HEK293 (cell line): ENCODE measurements around the gene PPP1R3G.

Experiments used
- CTCF ChIA-PET: fragments of 350-600 bp; formaldehyde crosslinking; extraction: SDS; loops from one replicate; lab custom pipeline; 2021; ENCODE audit warnings: antibody characterized with exemption; lab: Yijun Ruan, JAX
- POLR2A ChIA-PET: fragments of 300-600 bp; formaldehyde crosslinking; extraction: SDS; loops from one replicate; lab custom pipeline; 2020; ENCODE audit warnings: antibody characterized with exemption, inconsistent platforms; lab: Yijun Ruan, JAX
- H3K27ac ChIP-seq: fragments of 200-500 bp; sonication (Bioruptor generic); 2 replicates; pipeline ENCODE4 v1.5.1; 2014; ENCODE audit warnings: low read depth, low read length, control low read depth, inconsistent platforms; ENCODE audit errors: extremely low read depth
- H3K36me3 ChIP-seq, 2 experiments: fragments of 200-500 bp in 1 of 2; sonication (Bioruptor generic) in 1 of 2; 1 replicate in 1 of 2; 2 replicates in 1 of 2; pipeline ENCODE4 v1.5.1; 2014 to 2017; ENCODE audit warnings: inconsistent platforms in 2 of 2, low read length in 2 of 2; ENCODE audit not compliant: control insufficient read depth in 2 of 2, insufficient read depth in 1 of 2
- H3K4me1 ChIP-seq: fragments of 200-500 bp; sonication (Bioruptor generic); 2 replicates; pipeline ENCODE4 v1.5.1; 2014; ENCODE audit warnings: mild to moderate bottlenecking, low read length, inconsistent platforms; ENCODE audit not compliant: control insufficient read depth, insufficient read depth
- H3K4me3 ChIP-seq: 2 replicates; pipeline ENCODE4 v1.5.1; 2011; ENCODE audit warnings: low read depth, mild to moderate bottlenecking, control low read depth, low read length, moderate library complexity
- H3K9me3 ChIP-seq: fragments of 200-500 bp; sonication (Bioruptor generic); 2 replicates; pipeline ENCODE4 v1.5.1; 2014; ENCODE audit warnings: low read depth, low read length, inconsistent platforms; ENCODE audit not compliant: control insufficient read depth, insufficient read depth
- EGR2 ChIP-seq: fragments of 450-650 bp; formaldehyde crosslinking; IDR thresholded peaks from 2 replicates; pipeline ENCODE4 v1.5.1; 2016; ENCODE audit warnings: low read depth, missing biosample characterization, missing genetic modification characterization
- GFI1B ChIP-seq: fragments of 450-650 bp; formaldehyde crosslinking; IDR thresholded peaks from 2 replicates; pipeline ENCODE4 v1.5.1; 2016; ENCODE audit warnings: missing biosample characterization, missing genetic modification characterization
- GLIS1 ChIP-seq: fragments of 450-650 bp; formaldehyde crosslinking; IDR thresholded peaks from 2 replicates; pipeline ENCODE4 v1.5.1; 2016; ENCODE audit warnings: missing biosample characterization, missing genetic modification characterization
- HOXC10 ChIP-seq: sonication (generic); formaldehyde crosslinking; IDR thresholded peaks from 2 replicates; pipeline ENCODE4 v1.8.1; 2023; ENCODE audit warnings: mild to moderate bottlenecking, missing genetic modification reagents
- SP3 ChIP-seq: fragments of 450-650 bp; formaldehyde crosslinking; IDR thresholded peaks from 2 replicates; pipeline ENCODE4 v1.5.1; 2016; ENCODE audit warnings: missing biosample characterization, missing genetic modification characterization
- ZNF169 ChIP-seq: fragments of 450-650 bp; formaldehyde crosslinking; IDR thresholded peaks from 2 replicates; pipeline ENCODE4 v1.5.1; 2016; ENCODE audit warnings: missing biosample characterization, missing genetic modification characterization
- ZNF202 ChIP-seq: fragments of 450-650 bp; formaldehyde crosslinking; IDR thresholded peaks from 2 replicates; pipeline ENCODE4 v1.5.1; 2016; ENCODE audit warnings: missing biosample characterization, missing genetic modification characterization, borderline replicate concordance
- ZNF354C ChIP-seq: fragments of 450-650 bp; formaldehyde crosslinking; IDR thresholded peaks from 2 replicates; pipeline ENCODE4 v1.5.1; 2016; ENCODE audit warnings: missing biosample characterization, missing genetic modification characterization, low read depth, borderline replicate concordance
- ZNF37A ChIP-seq: fragments of 450-650 bp; IDR thresholded peaks from 2 replicates; pipeline ENCODE4 v1.5.1; 2018; ENCODE audit warnings: missing biosample characterization, missing genetic modification characterization
- ZNF530 ChIP-seq: fragments of 450-650 bp; formaldehyde crosslinking; IDR thresholded peaks from 2 replicates; pipeline ENCODE4 v1.5.1; 2016; ENCODE audit warnings: low read depth, missing biosample characterization, missing genetic modification characterization
- ZNF544 ChIP-seq: fragments of 450-650 bp; formaldehyde crosslinking; IDR thresholded peaks from 2 replicates; pipeline ENCODE4 v1.5.0; 2017; ENCODE audit warnings: missing biosample characterization, missing genetic modification characterization
- ZNF664 ChIP-seq: fragments of 450-650 bp; formaldehyde crosslinking; IDR thresholded peaks from 2 replicates; pipeline ENCODE4 v1.5.1; 2016; ENCODE audit warnings: missing biosample characterization, missing genetic modification characterization
- TF ChIP-seq, protein P1 (sequence below): fragments of 450-650 bp; formaldehyde crosslinking; IDR thresholded peaks from 2 replicates; pipeline ENCODE4 v1.5.1; 2016; ENCODE audit warnings: missing biosample characterization, missing genetic modification characterization
- TF ChIP-seq, protein P2 (sequence below): fragments of 450-650 bp; formaldehyde crosslinking; IDR thresholded peaks from 2 replicates; pipeline ENCODE4 v1.5.1; 2016; ENCODE audit warnings: missing biosample characterization, missing genetic modification characterization
- TF ChIP-seq, protein P3 (sequence below): fragments of 450-650 bp; formaldehyde crosslinking; conservative IDR thresholded peaks from 2 replicates; pipeline ENCODE4 v1.5.1; 2016; ENCODE audit warnings: low read depth, missing biosample characterization, missing genetic modification characterization
- TF ChIP-seq, protein P4 (sequence below): fragments of 450-650 bp; formaldehyde crosslinking; IDR thresholded peaks from 2 replicates; pipeline ENCODE4 v1.5.1; 2017; ENCODE audit warnings: missing biosample characterization, missing genetic modification characterization

The PPP1R3G gene

DNA sequence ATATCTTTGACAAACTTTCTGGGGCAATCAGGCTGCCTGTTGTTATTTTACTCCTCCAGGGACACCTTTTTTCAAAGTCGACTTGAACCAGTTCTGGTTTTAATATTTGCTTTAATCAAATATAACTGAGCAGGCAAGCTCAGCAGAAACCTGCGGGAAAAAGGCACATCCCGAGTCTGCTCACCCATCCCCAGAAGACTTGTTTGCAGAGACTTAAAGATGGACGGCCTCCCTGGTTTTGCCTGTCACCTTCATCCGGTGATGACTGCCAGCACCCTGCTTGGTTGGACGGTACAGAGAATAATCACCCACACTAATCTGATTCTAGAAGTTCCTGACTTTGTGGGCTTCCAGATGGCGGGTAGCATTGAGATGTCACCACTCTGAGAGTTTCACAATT is 36.8 kb downstream of the PPP1R3G start (continued):
- TF ChIP-seq, protein P1, sequence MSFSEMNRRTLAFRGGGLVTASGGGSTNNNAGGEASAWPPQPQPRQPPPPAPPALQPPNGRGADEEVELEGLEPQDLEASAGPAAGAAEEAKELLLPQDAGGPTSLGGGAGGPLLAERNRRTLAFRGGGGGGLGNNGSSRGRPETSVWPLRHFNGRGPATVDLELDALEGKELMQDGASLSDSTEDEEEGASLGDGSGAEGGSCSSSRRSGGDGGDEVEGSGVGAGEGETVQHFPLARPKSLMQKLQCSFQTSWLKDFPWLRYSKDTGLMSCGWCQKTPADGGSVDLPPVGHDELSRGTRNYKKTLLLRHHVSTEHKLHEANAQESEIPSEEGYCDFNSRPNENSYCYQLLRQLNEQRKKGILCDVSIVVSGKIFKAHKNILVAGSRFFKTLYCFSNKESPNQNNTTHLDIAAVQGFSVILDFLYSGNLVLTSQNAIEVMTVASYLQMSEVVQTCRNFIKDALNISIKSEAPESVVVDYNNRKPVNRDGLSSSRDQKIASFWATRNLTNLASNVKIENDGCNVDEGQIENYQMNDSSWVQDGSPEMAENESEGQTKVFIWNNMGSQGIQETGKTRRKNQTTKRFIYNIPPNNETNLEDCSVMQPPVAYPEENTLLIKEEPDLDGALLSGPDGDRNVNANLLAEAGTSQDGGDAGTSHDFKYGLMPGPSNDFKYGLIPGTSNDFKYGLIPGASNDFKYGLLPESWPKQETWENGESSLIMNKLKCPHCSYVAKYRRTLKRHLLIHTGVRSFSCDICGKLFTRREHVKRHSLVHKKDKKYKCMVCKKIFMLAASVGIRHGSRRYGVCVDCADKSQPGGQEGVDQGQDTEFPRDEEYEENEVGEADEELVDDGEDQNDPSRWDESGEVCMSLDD: no peak
- no peak for TF ChIP-seq ZNF354C (tag by site-specific recombination)

DNA sequence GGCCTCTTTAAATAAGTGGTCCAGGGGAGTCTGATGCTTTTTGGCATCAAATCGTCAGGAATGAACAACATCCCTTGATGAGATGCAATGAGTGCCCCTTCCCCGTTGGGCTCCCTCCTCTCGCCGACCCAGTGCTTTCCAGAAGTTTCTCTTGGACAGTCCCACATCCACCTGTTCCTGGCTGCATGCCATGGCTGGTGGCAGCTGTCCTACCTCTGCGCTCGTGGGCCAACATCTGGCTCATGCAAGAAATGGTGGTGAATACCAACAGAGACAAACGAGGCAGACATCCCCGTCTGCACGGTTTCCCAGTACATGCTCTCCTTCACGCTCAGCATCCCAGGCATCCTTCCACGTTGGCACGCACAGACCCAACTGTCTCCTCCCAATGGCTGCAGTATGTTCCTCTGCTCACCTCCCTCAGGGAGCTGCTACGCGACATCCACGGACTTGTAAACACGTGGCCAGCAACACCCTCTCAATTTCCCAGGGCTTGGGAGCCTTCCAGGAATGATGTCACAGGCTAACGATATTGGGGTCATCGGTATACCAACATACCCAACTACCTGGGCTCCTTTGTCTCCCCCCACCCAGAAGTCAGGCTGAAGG is 37.5 kb downstream of the PPP1R3G start:
- Histone ChIP-seq H3K4me1 (no peaks in the 10 kb centered on the region), H3K9me3 (no peaks in the 10 kb centered on the region)

DNA sequence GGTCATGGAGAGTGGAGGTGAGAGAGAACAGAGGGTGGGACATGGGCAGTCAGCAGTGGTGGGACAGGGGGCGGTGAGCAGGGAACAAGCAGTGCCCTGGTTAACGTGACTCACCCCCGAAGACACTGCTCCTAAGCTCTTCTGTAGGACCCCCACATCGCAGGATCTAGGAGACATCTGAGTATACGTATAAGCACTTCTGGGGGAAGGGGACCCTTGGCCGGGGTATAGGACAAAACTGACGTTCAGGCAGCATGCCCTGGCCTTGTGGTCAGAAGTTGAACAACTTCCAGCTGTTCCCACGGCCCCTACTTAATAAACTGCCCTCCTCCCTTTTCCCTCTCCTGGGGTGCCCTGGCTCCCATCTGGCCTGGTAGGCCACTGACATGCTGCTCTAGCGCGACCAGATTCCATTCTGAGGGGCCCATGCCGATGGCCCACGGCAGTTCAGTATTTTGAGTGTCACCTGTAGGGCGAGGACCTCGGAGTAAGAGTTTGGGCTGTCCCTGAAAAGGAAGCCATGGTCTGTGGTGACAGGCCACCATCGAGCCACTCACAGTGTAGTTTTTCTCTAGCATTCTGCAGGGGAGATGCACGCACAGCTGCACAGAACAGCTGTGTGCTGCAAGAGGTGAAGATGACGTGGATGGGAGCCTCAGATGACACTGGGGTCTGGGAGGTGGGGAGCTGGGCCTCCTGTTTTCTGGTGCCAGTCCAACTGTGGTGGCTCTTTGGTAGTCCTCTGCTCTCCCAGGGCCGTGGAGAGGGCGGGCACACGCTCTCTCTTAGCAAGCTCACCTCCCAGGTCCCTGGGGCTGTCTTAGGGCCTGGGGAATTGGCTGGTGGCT is 38.4 kb downstream of the PPP1R3G start:
- Histone ChIP-seq H3K4me3 (no peak overlapping the region), H3K27ac (no peak overlapping the region), H3K36me3 (no peaks in the 10 kb centered on the region), H3K9me3 (no peaks in the 10 kb centered on the region), H3K4me1 (no peaks in the 10 kb centered on the region)
- CTCF ChIA-PET: interaction anchor here (0.6 kb wide), 1 partner anchor 858 kb away, joined by 3 read pairs; no protein-coding TSS in a partner anchor
- TF ChIP-seq EGR2 (tag by site-specific recombination): no peak
- no peak for TF ChIP-seq ZNF544 (tag by site-specific recombination)
- TF ChIP-seq SP3 (tag by site-specific recombination): no peak
- TF ChIP-seq HOXC10 (CRISPR knock-in tag): no peak
- TF ChIP-seq, protein P2, sequence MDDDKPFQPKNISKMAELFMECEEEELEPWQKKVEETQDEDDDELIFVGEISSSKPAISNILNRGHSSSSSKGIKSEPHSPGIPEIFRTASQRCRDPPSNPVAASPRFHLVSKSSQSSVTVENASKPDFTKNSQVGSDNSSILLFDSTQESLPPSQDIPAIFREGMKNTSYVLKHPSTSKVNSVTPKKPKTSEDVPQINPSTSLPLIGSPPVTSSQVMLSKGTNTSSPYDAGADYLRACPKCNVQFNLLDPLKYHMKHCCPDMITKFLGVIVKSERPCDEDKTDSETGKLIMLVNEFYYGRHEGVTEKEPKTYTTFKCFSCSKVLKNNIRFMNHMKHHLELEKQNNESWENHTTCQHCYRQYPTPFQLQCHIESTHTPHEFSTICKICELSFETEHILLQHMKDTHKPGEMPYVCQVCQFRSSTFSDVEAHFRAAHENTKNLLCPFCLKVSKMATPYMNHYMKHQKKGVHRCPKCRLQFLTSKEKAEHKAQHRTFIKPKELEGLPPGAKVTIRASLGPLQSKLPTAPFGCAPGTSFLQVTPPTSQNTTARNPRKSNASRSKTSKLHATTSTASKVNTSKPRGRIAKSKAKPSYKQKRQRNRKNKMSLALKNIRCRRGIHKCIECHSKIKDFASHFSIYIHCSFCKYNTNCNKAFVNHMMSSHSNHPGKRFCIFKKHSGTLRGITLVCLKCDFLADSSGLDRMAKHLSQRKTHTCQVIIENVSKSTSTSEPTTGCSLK (tag by site-specific recombination): no peak
- no peak for TF ChIP-seq GFI1B (tag by site-specific recombination)
- TF ChIP-seq ZNF37A: no peak
- POLR2A ChIA-PET: interaction anchor here (0.6 kb wide), 1 partner anchor 9 kb away, joined by 3 read pairs; no protein-coding TSS in a partner anchor

More for the DNA sequence above, 37.5 kb downstream of the PPP1R3G start:
- no peak for TF ChIP-seq GLIS1 (tag by site-specific recombination)
- TF ChIP-seq, protein P3, sequence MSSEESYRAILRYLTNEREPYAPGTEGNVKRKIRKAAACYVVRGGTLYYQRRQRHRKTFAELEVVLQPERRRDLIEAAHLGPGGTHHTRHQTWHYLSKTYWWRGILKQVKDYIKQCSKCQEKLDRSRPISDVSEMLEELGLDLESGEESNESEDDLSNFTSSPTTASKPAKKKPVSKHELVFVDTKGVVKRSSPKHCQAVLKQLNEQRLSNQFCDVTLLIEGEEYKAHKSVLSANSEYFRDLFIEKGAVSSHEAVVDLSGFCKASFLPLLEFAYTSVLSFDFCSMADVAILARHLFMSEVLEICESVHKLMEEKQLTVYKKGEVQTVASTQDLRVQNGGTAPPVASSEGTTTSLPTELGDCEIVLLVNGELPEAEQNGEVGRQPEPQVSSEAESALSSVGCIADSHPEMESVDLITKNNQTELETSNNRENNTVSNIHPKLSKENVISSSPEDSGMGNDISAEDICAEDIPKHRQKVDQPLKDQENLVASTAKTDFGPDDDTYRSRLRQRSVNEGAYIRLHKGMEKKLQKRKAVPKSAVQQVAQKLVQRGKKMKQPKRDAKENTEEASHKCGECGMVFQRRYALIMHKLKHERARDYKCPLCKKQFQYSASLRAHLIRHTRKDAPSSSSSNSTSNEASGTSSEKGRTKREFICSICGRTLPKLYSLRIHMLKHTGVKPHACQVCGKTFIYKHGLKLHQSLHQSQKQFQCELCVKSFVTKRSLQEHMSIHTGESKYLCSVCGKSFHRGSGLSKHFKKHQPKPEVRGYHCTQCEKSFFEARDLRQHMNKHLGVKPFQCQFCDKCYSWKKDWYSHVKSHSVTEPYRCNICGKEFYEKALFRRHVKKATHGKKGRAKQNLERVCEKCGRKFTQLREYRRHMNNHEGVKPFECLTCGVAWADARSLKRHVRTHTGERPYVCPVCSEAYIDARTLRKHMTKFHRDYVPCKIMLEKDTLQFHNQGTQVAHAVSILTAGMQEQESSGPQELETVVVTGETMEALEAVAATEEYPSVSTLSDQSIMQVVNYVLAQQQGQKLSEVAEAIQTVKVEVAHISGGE (tag by site-specific recombination): no peak
- TF ChIP-seq ZNF530 (tag by site-specific recombination): no peak
- TF ChIP-seq, protein P4, sequence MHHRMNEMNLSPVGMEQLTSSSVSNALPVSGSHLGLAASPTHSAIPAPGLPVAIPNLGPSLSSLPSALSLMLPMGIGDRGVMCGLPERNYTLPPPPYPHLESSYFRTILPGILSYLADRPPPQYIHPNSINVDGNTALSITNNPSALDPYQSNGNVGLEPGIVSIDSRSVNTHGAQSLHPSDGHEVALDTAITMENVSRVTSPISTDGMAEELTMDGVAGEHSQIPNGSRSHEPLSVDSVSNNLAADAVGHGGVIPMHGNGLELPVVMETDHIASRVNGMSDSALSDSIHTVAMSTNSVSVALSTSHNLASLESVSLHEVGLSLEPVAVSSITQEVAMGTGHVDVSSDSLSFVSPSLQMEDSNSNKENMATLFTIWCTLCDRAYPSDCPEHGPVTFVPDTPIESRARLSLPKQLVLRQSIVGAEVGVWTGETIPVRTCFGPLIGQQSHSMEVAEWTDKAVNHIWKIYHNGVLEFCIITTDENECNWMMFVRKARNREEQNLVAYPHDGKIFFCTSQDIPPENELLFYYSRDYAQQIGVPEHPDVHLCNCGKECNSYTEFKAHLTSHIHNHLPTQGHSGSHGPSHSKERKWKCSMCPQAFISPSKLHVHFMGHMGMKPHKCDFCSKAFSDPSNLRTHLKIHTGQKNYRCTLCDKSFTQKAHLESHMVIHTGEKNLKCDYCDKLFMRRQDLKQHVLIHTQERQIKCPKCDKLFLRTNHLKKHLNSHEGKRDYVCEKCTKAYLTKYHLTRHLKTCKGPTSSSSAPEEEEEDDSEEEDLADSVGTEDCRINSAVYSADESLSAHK (tag by site-specific recombination): no peak
- no peak for TF ChIP-seq ZNF202
- no peak for TF ChIP-seq ZNF664 (tag by site-specific recombination)
- no peak for TF ChIP-seq ZNF169 (tag by site-specific recombination)
- ChIA-PET CTCF (interaction anchor here (0.6 kb wide), 2 partner anchors 858 to 966 kb away, joined by 3 read pairs; no protein-coding TSS in a partner anchor), POLR2A (no interaction called here)
- Histone ChIP-seq H3K27ac (no peak overlapping the region), H3K36me3 (no peaks in the 10 kb centered on the region), H3K4me3 (no peak overlapping the region)
